BE2C (cell line): ENCODE results near the gene CNTNAP5.

Experiments used
- DNase-seq: peaks from one replicate; pipeline ENCODE4 v3.0.0-alpha.2; 2020
- H3K27me3 ChIP-seq: fragments of 250-450 bp; sonication (Bioruptor Pico); 2 replicates; pipeline ENCODE4 v1.5.1; 2020; ENCODE audit warnings: mild to moderate bottlenecking
- H3K36me3 ChIP-seq: fragments of 250-450 bp; sonication (Bioruptor Pico); 2 replicates; pipeline ENCODE4 v1.5.1; 2020; ENCODE audit warnings: mild to moderate bottlenecking
- H3K4me1 ChIP-seq: fragments of 250-450 bp; sonication (Bioruptor Pico); 2 replicates; pipeline ENCODE4 v1.5.1; 2020
- H3K4me3 ChIP-seq: 2 replicates; pipeline ENCODE4 v1.5.1; 2011; ENCODE audit warnings: low read depth, low read length
- H3K9me3 ChIP-seq: fragments of 250-450 bp; sonication (Bioruptor Pico); 2 replicates; pipeline ENCODE4 v1.5.1; 2020
- TF ChIP-seq, protein P1 (sequence below): IDR thresholded peaks from 2 replicates; pipeline ENCODE4 v1.5.1; 2012; ENCODE audit warnings: mild to moderate bottlenecking, low read depth, low read length

Gene CNTNAP5

GRCh38 chr2:124476291-124476690 lies 451.2 kb downstream of the CNTNAP5 start:
- Histone ChIP-seq H3K9me3 (no peaks in the 10 kb centered on the region), H3K4me3 (no peak overlapping the region), H3K36me3 (no peaks in the 10 kb centered on the region), H3K4me1 (no peaks in the 10 kb centered on the region), H3K27me3 (no peaks in the 10 kb centered on the region)
- TF ChIP-seq, protein P1, sequence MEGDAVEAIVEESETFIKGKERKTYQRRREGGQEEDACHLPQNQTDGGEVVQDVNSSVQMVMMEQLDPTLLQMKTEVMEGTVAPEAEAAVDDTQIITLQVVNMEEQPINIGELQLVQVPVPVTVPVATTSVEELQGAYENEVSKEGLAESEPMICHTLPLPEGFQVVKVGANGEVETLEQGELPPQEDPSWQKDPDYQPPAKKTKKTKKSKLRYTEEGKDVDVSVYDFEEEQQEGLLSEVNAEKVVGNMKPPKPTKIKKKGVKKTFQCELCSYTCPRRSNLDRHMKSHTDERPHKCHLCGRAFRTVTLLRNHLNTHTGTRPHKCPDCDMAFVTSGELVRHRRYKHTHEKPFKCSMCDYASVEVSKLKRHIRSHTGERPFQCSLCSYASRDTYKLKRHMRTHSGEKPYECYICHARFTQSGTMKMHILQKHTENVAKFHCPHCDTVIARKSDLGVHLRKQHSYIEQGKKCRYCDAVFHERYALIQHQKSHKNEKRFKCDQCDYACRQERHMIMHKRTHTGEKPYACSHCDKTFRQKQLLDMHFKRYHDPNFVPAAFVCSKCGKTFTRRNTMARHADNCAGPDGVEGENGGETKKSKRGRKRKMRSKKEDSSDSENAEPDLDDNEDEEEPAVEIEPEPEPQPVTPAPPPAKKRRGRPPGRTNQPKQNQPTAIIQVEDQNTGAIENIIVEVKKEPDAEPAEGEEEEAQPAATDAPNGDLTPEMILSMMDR, result no peak
- no peak for DNase-seq

- Histone ChIP-seq H3K36me3 (no peaks in the 10 kb centered on the region), H3K4me1 (no peaks in the 10 kb centered on the region), H3K9me3 (no peaks in the 10 kb centered on the region), H3K27me3 (no peaks in the 10 kb centered on the region), H3K4me3 (no peak overlapping the region)
- DNase-seq, result no peak
- TF ChIP-seq, protein P1, result no peak
Measured at GRCh38 chr2:124478761-124479160, 453.7 kb downstream of the CNTNAP5 start.

DNA sequence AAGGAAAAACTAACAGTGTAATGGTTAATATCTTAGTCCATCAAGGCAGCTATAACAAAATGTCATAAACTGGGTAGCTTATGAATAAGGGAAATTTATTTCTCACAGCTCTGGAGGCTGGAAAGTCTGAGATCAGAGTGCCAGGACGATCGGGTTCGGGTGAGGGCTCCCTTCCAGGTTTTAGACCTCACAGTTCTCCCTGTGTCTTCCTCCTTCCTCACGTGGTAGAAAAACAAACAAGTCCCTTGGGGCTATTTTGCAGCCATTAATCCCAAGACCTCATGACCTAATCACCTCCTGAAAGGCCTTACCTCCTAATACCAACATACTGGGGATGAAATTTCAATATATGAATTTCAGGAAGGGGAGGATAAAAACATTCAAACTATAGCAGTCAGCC lies 455.9 kb downstream of the CNTNAP5 start:
- no peak overlapping the region for H3K4me3 ChIP-seq

DNA sequence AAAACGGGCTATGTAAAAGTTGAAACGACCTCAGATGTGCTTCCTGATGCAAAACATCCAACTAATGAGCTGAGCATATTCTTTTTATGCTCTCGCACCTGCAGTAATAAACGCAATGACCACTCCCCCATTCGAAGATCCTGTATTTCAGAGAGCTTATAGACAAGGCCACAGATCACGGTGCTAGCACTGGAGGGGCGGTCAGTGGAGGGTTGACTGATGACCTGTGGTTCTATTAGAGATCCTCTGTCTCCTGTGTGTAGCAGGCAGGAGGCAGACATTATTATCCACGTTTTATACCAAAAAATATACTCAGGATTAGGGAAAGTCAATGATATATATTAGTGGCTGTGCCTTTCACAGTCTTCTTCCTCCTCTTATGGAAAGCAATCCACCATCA lies 457.0 kb downstream of the CNTNAP5 start:
- no peak for DNase-seq
- no peaks in the 10 kb centered on the region for H3K27me3 ChIP-seq
- no peak overlapping the region for H3K4me3 ChIP-seq
- TF ChIP-seq, protein P1, result no peak
- no peaks in the 10 kb centered on the region for H3K36me3 ChIP-seq
- no peaks in the 10 kb centered on the region for H3K4me1 ChIP-seq
- no peaks in the 10 kb centered on the region for H3K9me3 ChIP-seq

More for the DNA sequence above, 455.9 kb downstream of the CNTNAP5 start:
- no peak for DNase-seq
- TF ChIP-seq, protein P1, result no peak
- Histone ChIP-seq H3K27me3 (no peaks in the 10 kb centered on the region), H3K9me3 (no peaks in the 10 kb centered on the region), H3K36me3 (no peaks in the 10 kb centered on the region), H3K4me1 (no peaks in the 10 kb centered on the region)

DNA sequence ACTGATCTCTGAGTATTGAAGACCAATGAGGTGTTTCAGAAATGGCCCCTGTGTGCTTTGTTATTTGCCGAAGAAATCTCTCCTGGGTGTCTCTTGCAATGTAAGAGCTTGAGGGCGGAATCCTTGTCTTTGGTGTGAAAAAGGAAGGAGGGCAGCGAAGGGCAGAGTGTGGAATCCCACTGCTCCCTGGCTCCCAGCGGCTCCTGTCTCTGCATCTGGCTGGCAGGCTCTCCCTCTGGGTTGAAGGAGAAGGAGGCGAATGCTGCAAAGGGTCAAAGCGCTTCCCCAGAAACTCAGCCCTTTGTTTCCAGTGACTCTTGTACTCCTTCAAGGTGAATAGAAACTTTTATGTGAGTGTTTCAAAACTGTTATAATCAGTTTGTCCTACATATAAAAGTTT lies 457.5 kb downstream of the CNTNAP5 start:
- TF ChIP-seq, protein P1, result no peak
- no peak for DNase-seq
- H3K27me3 ChIP-seq, result no peaks in the 10 kb centered on the region
- no peaks in the 10 kb centered on the region for H3K9me3 ChIP-seq
- H3K36me3 ChIP-seq, result no peaks in the 10 kb centered on the region
- no peak overlapping the region for H3K4me3 ChIP-seq
- no peaks in the 10 kb centered on the region for H3K4me1 ChIP-seq

- TF ChIP-seq, protein P1, result 0 out of 2 replicates have a peak, but pooled peaks have one; percentile 14
- H3K4me3 ChIP-seq, result no peak overlapping the region
- H3K36me3 ChIP-seq, result no peaks in the 10 kb centered on the region
- H3K9me3 ChIP-seq, result no peaks in the 10 kb centered on the region
- H3K4me1 ChIP-seq, result no peaks in the 10 kb centered on the region
- no peaks in the 10 kb centered on the region for H3K27me3 ChIP-seq
- no peak for DNase-seq
Measured at GRCh38 chr2:124485659-124486058, 460.6 kb downstream of the CNTNAP5 start.
